Gastroesophageal sphincter (tissue), 4 donors: Measurements from ENCODE around the gene GPLD1. TPM values are rescaled to one million over a fixed set of nuclear protein-coding genes. Genes with fewer than 3 reads are reported as not detected.

Source experiments
- ATAC-seq: fragments of 150-250 bp; one replicate; pipeline ENCODE4 v1.9.1; 2016; ENCODE audit warnings: mild to moderate bottlenecking, moderate library complexity
- H3K27ac ChIP-seq, 4 donors: fragments of 200-600 bp; sonication (generic) in 3 of 4; 1 replicate in 3 of 4; 2 replicates in 1 of 4; pipeline ENCODE4 v1.5.1; 2016 to 2019
- H3K27me3 ChIP-seq: fragments of 200-600 bp; sonication (generic); one replicate; pipeline ENCODE4 v1.5.1; 2019
- H3K36me3 ChIP-seq, 2 donors: fragments of 200-600 bp; sonication (generic); one replicate each; pipeline ENCODE4 v1.5.1; 2019; ENCODE audit warnings: control low read depth in 1 of 2
- H3K4me1 ChIP-seq, 3 donors: fragments of 200-600 bp; sonication (generic); 1 replicate in 2 of 3; 2 replicates in 1 of 3; pipeline ENCODE4 v1.5.1; 2016 to 2019; ENCODE audit warnings: control low read depth in 2 of 3
- H3K4me3 ChIP-seq, 2 donors: fragments of 200-600 bp; sonication (generic); one replicate each; pipeline ENCODE4 v1.5.1; 2019; ENCODE audit warnings: mild to moderate bottlenecking in 1 of 2, moderate library complexity in 1 of 2
- H3K9me3 ChIP-seq, 3 donors: fragments of 200-600 bp; sonication (generic); one replicate each; pipeline ENCODE4 v1.5.1; 2017 to 2019; ENCODE audit warnings: control low read depth in 2 of 3
- CTCF ChIP-seq, 4 experiments: fragments of 200-600 bp in 2 of 4; fragments of 450-650 bp in 2 of 4; sonication (generic) in 1 of 4; IDR thresholded peaks; one replicate each; pipeline ENCODE4 v1.5.1; 2017 to 2019; ENCODE audit warnings: antibody characterized with exemption in 4 of 4, mild to moderate bottlenecking in 2 of 4, moderate library complexity in 2 of 4
- EP300 ChIP-seq: sonication (generic); formaldehyde crosslinking; IDR thresholded peaks from one replicate; pipeline ENCODE4 v1.6.1; 2017; ENCODE audit warnings: antibody characterized with exemption, mild to moderate bottlenecking
- POLR2A ChIP-seq, 2 donors: fragments of 450-650 bp; IDR thresholded peaks; one replicate each; pipeline ENCODE4 v1.6.1; 2017; ENCODE audit warnings: antibody characterized with exemption in 2 of 2, mild to moderate bottlenecking in 2 of 2, moderate library complexity in 1 of 2
- POLR2AphosphoS5 ChIP-seq: sonication (generic); formaldehyde crosslinking; IDR thresholded peaks from one replicate; pipeline ENCODE4 v1.6.1; 2017; ENCODE audit warnings: antibody characterized with exemption
- WGBS, 2 donors: methylation state at CpG; one replicate each; pipeline ENCODE4 v1.1.5; 2018; ENCODE audit warnings: low coverage in 1 of 2; 5-methylcytosine and 5-hydroxymethylcytosine counted together
- total RNA-seq, 4 donors: library from RNA; depleted of rRNA; stranded (reverse); fragments of >200 nt; gene quantifications; one replicate each; pipeline ENCODE4 v1.1.0, GENCODE V29; 2016

The GPLD1 gene
- total RNA-seq, 4 donors from 2014 or later: 3.8 to 7.8 (median 5.6) TPM

GRCh38 chr6:24440897-24441598, 48.3 kb downstream of the GPLD1 start:
- peaks cover 0 to 36% of the 10 kb centered on the region in 2 donors for H3K36me3 ChIP-seq
- H3K27me3 ChIP-seq: no peaks in the 10 kb centered on the region
- TF ChIP-seq POLR2A (IDR thresholded peaks at IDR 0.05) (no peak), CTCF (IDR thresholded peaks at IDR 0.05) (no peak), POLR2AphosphoS5 (no peak), EP300 (no peak)
- H3K9me3 ChIP-seq: no peaks in the 10 kb centered on the region
- H3K4me3 ChIP-seq: no peak overlapping the region
- no peaks in the 10 kb centered on the region for H3K4me1 ChIP-seq
- WGBS, 2 donors: 79 to 88% methylated on average over 9 of the region's 16 CpGs
- no peak overlapping the region for H3K27ac ChIP-seq
- no peak for ATAC-seq

- no peaks in the 10 kb centered on the region for H3K4me1 ChIP-seq
- no peak overlapping the region for H3K4me3 ChIP-seq
- no peaks in the 10 kb centered on the region for H3K27me3 ChIP-seq
- TF ChIP-seq POLR2AphosphoS5 (no peak), POLR2A (IDR thresholded peaks at IDR 0.05) (no peak), CTCF (IDR thresholded peaks at IDR 0.05) (no peak), EP300 (no peak)
- WGBS, 2 donors: 56 to 91% methylated on average over 1 to 3 of the region's 3 CpGs
- H3K27ac ChIP-seq: no peak overlapping the region
- H3K9me3 ChIP-seq: no peaks in the 10 kb centered on the region
- ATAC-seq: no peak
- H3K36me3 ChIP-seq: peaks cover 0 to 34% of the 10 kb centered on the region in 2 donors
Observed at GRCh38 chr6:24439858-24440539, 49.4 kb downstream of the GPLD1 start.

DNA sequence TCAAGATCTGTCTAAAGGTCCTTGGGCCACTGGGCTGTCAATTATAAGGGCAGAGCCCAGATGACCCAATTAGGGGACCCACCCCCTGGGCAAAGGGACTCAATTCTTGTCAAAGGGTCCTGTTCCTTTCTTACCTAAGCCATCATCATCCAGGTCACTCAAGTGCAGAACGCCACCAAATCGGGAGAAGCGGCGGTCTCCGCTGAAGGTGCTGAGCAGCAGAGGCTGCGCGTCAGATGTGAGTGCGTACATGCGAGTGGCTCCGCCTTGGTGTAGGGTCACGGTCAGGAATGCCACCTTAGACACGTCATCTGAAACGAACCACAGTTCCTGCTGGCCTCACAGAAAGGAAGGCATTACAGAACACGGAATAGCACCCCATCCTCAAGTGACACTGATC, 52.4 kb downstream of the GPLD1 start:
- no CpG with 5 or more reads among the region's 14 CpGs for WGBS, 2 donors
- no peak for ATAC-seq

DNA sequence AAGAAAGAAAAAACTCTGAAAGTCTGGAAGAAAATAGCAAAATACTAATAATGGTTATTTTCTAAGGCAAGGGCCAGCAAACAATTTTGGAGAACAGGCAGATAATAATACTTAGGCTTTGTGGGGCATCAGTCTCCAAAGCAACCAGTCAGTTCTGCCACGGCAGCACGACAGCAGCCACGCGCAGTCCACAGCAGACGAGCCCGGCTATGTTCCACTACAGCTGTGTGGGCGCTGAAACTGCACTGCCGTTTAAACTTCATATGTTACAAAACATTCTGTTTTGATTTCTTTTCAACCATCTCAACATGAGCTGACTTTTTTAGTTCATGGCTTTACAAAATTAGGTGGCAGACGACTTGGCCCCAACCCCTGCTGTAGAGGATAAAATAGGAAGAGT, 56.8 kb downstream of the GPLD1 start:
- no peaks in the 10 kb centered on the region for H3K4me1 ChIP-seq
- no peak for ATAC-seq
- no peak overlapping the region for H3K27ac ChIP-seq
- no peaks in the 10 kb centered on the region for H3K9me3 ChIP-seq
- 89 to 94% methylated on average over 9 of the region's 9 CpGs for WGBS, 2 donors
- no peak overlapping the region for H3K4me3 ChIP-seq
- H3K36me3 ChIP-seq: peaks cover 0 to 35% of the 10 kb centered on the region in 2 donors
- H3K27me3 ChIP-seq: no peaks in the 10 kb centered on the region
- no peak for TF ChIP-seq CTCF (IDR thresholded peaks at IDR 0.05)
- no peak for TF ChIP-seq EP300
- TF ChIP-seq POLR2AphosphoS5: no peak
- TF ChIP-seq POLR2A (IDR thresholded peaks at IDR 0.05): no peak

More for the DNA sequence above, 52.4 kb downstream of the GPLD1 start:
- Histone ChIP-seq H3K36me3 (peaks cover 0 to 33% of the 10 kb centered on the region in 2 donors), H3K4me3 (no peak overlapping the region), H3K9me3 (no peaks in the 10 kb centered on the region), H3K27me3 (no peaks in the 10 kb centered on the region), H3K27ac (no peak overlapping the region), H3K4me1 (no peaks in the 10 kb centered on the region)
- TF ChIP-seq EP300: no peak
- no peak for TF ChIP-seq POLR2AphosphoS5
- TF ChIP-seq POLR2A (IDR thresholded peaks at IDR 0.05): no peak

DNA sequence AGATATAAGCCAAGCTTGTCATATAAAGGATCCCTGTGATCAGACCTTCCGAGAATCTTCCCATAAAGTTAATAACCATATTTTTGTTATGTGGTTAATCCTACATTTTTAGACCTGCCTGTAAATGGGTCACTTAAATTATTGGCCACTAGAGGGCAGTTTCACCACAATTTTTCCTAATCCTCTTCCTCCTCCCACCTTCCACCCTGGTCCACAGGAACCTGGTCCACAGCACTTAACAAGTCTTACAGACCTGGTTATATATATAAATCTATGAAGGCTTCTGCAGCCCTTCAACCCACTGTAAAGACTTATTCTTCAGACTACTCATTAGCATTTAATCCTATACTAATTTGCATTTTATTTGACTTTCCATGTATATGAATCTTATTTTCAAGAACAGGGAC, 58.3 kb downstream of the GPLD1 start:
- no peak overlapping the region for H3K27ac ChIP-seq
- H3K4me3 ChIP-seq: no peak overlapping the region
- no peaks in the 10 kb centered on the region for H3K4me1 ChIP-seq
- no peaks in the 10 kb centered on the region for H3K27me3 ChIP-seq
- TF ChIP-seq CTCF (IDR thresholded peaks at IDR 0.05) (peak; percentile 52 to 68 (median 62)), POLR2A (IDR thresholded peaks at IDR 0.05) (no peak)
- no peaks in the 10 kb centered on the region for H3K9me3 ChIP-seq
- 59 to 67% methylated on average over 1 of the region's 1 CpG for WGBS, 2 donors
- no peak for ATAC-seq
- H3K36me3 ChIP-seq: peaks cover 0 to 34% of the 10 kb centered on the region in 2 donors
